PC-9 (cell line): Measurements from ENCODE around the gene GABRG3. TPM values are rescaled to one million over a fixed set of nuclear protein-coding genes. Genes with fewer than 3 reads are reported as not detected.

Experiments
- BruUV-seq: library from RNA; stranded (reverse); fragments of 400-500 nt; replicated peaks from 2 replicates; lab custom pipeline; 2021; lab: Mats Ljungman, UMichigan
- CTCF ChIA-PET: fragments of 300-600 bp; sonication (Branson Sonifier 250); formaldehyde crosslinking; loops from one replicate; lab custom pipeline; 2022; ENCODE audit warnings: antibody characterized with exemption; lab: Charles Lee
- POLR2A ChIA-PET: fragments of 300-600 bp; sonication (Branson Sonifier 250); formaldehyde crosslinking; loops from one replicate; lab custom pipeline; 2022; ENCODE audit warnings: antibody characterized with exemption; ENCODE audit not compliant: unreplicated experiment; lab: Charles Lee
- DNase-seq, 2 experiments: peaks; one replicate each; pipeline versions ENCODE4 v3.0.0 to v3.0.0-alpha.2; 2015 to 2022; ENCODE audit warnings: mixed read lengths in 1 of 2
- H2AFZ ChIP-seq: fragments of 200-600 bp; sonication (generic); 2 replicates; pipeline ENCODE4 v1.8.1; 2017; ENCODE audit warnings: antibody characterized with exemption
- H3F3A ChIP-seq: fragments of 200-600 bp; sonication (generic); 2 replicates; pipeline ENCODE4 v1.8.1; 2017; ENCODE audit warnings: antibody characterized with exemption, mild to moderate bottlenecking, low read depth; ENCODE audit not compliant: insufficient read depth
- H3K27ac ChIP-seq: fragments of 200-600 bp; sonication (generic); 2 replicates; pipeline ENCODE4 v1.6.1; 2016; ENCODE audit warnings: mixed run types
- H3K27me3 ChIP-seq: fragments of 200-600 bp; sonication (generic); 2 replicates; pipeline ENCODE4 v1.6.1; 2016; ENCODE audit warnings: low read depth, mixed run types; ENCODE audit not compliant: insufficient read depth
- H3K36me3 ChIP-seq: fragments of 200-600 bp; sonication (generic); 2 replicates; pipeline ENCODE4 v1.6.1; 2016; ENCODE audit warnings: low read depth, mixed run types
- H3K4me1 ChIP-seq: fragments of 200-600 bp; sonication (generic); replicated peaks from 2 replicates; pipeline ENCODE4 v1.6.1; 2016; ENCODE audit warnings: mixed run types; ENCODE audit not compliant: insufficient read depth
- H3K4me2 ChIP-seq: fragments of 200-600 bp; sonication (generic); 2 replicates; pipeline ENCODE4 v1.6.1; 2017; ENCODE audit warnings: mixed run types
- H3K4me3 ChIP-seq: fragments of 200-600 bp; sonication (generic); 2 replicates; pipeline ENCODE4 v1.6.1; 2016; ENCODE audit warnings: mixed run types
- H3K79me2 ChIP-seq: fragments of 200-600 bp; sonication (generic); 2 replicates; pipeline ENCODE4 v1.6.1; 2017; ENCODE audit warnings: low read depth, mixed run types
- H3K9me2 ChIP-seq: fragments of 200-600 bp; sonication (generic); 2 replicates; pipeline ENCODE4 v1.8.1; 2017; ENCODE audit warnings: mild to moderate bottlenecking; ENCODE audit not compliant: insufficient read depth
- H3K9me3 ChIP-seq: fragments of 200-600 bp; sonication (generic); 2 replicates; pipeline ENCODE4 v1.8.1; 2016; ENCODE audit warnings: low read depth; ENCODE audit not compliant: insufficient read depth
- H4K20me1 ChIP-seq: fragments of 200-600 bp; sonication (generic); 2 replicates; pipeline ENCODE4 v1.8.1; 2017; ENCODE audit not compliant: insufficient read depth
- EZH2 ChIP-seq: fragments of 200-600 bp; sonication (generic); IDR thresholded peaks from 2 replicates; pipeline ENCODE4 v1.8.0; 2017; ENCODE audit warnings: antibody characterized with exemption, low read depth
- intact Hi-C: fragments of 100-400 bp; cut with micrococcal nuclease; formaldehyde crosslinking; loops from one replicate; pipeline ENCODE4 v1.10.0; 2022; ENCODE audit not compliant: unreplicated experiment
- total RNA-seq: library from RNA; stranded (reverse); gene quantifications from 2 replicates; pipeline ENCODE4 v1.2.3, GENCODE V29; 2021
- TF ChIP-seq, protein P1 (sequence below): fragments of 200-600 bp; sonication (generic); conservative IDR thresholded peaks from 2 replicates; pipeline ENCODE4 v1.6.1; 2017; ENCODE audit warnings: mixed run types, antibody characterized with exemption, mild to moderate bottlenecking, moderate library complexity

Gene GABRG3
- total RNA-seq, 1 experiment from 2014 or later = not detected

DNA sequence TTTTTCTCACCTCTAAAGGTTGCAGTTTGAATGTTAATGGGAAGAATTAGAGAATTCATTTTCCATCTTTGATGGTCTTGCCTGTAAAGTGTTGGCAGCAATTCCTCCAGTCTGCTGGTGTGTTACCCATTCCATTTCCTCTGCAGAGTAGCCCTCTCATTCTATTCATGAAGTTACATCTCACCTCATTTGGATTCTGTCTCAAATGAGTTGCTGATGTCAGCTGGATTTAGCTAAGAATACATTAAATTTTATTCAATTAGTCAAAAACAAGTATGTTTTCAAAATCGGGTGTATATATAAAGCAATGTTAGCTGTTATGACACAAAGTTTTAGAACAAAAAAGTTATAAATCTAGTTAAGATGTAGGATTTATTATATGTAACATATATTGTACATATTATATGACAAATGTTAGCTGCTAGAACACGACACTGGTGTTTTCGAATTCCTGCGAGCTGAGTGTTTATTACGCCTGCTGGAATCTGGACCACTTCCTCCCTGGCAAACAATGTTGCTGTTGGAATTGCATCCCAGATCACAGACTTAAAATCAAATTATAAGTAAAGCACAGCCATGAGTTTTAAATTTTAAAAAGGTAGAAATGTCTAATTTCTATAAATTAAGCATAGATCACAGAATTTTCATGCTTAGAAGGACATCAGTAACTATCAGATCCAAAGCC lies 611.9 kb downstream of the GABRG3 start:
- BruUV-seq = no TSS peak
- Histone ChIP-seq H3K79me2 (no peaks in the 10 kb centered on the region), H2AFZ (no peak overlapping the region), H3K4me1 (no peaks in the 10 kb centered on the region), H3K36me3 (no peaks in the 10 kb centered on the region), H4K20me1 (no peaks in the 10 kb centered on the region), H3K4me3 (no peak overlapping the region), H3K27ac (no peak overlapping the region), H3K27me3 (peaks cover 16% of the 10 kb centered on the region), H3K9me2 (no peaks in the 10 kb centered on the region), H3F3A (no peaks in the 10 kb centered on the region), H3K9me3 (no peaks in the 10 kb centered on the region), H3K4me2 (no peak overlapping the region)
- POLR2A ChIA-PET = no interaction called here
- CTCF ChIA-PET = no interaction called here
- DNase-seq = no peak
- intact Hi-C loops = no loop called here
- TF ChIP-seq, protein P1, sequence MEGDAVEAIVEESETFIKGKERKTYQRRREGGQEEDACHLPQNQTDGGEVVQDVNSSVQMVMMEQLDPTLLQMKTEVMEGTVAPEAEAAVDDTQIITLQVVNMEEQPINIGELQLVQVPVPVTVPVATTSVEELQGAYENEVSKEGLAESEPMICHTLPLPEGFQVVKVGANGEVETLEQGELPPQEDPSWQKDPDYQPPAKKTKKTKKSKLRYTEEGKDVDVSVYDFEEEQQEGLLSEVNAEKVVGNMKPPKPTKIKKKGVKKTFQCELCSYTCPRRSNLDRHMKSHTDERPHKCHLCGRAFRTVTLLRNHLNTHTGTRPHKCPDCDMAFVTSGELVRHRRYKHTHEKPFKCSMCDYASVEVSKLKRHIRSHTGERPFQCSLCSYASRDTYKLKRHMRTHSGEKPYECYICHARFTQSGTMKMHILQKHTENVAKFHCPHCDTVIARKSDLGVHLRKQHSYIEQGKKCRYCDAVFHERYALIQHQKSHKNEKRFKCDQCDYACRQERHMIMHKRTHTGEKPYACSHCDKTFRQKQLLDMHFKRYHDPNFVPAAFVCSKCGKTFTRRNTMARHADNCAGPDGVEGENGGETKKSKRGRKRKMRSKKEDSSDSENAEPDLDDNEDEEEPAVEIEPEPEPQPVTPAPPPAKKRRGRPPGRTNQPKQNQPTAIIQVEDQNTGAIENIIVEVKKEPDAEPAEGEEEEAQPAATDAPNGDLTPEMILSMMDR = no peak
- no peak for TF ChIP-seq EZH2

DNA sequence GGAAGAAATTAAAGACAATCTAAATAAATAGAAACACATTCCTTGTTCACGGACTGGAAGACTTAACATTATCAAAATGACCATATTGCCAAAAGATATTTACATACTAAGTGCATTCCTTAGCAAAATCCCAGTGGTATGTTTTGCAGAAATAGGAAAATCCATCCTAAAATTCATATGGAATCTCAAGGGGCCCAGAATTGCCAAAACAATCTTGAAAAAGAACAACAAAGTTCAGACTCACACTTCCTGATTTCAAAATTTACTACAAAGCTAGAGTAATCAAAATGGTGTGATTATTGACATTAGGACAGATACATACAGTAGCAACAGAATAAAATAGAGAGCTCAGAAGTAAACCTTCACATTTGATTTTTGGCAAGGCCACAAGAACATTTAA lies 612.7 kb downstream of the GABRG3 start:
- H3K27me3 ChIP-seq = peaks cover 16% of the 10 kb centered on the region
- ChIA-PET CTCF (no interaction called here), POLR2A (no interaction called here)
- H4K20me1 ChIP-seq = no peaks in the 10 kb centered on the region
- no peaks in the 10 kb centered on the region for H3K9me3 ChIP-seq
- no peak overlapping the region for H3K4me2 ChIP-seq
- H3K9me2 ChIP-seq = no peaks in the 10 kb centered on the region
- BruUV-seq = no TSS peak
- H2AFZ ChIP-seq = no peak overlapping the region
- intact Hi-C loops = no loop called here
- no peaks in the 10 kb centered on the region for H3K79me2 ChIP-seq
- no peaks in the 10 kb centered on the region for H3K4me1 ChIP-seq
- no peaks in the 10 kb centered on the region for H3K36me3 ChIP-seq
- H3K27ac ChIP-seq = no peak overlapping the region
- H3F3A ChIP-seq = no peaks in the 10 kb centered on the region
- TF ChIP-seq, protein P1 = no peak
- TF ChIP-seq EZH2 = no peak
- no peak overlapping the region for H3K4me3 ChIP-seq
- DNase-seq = no peak

DNA sequence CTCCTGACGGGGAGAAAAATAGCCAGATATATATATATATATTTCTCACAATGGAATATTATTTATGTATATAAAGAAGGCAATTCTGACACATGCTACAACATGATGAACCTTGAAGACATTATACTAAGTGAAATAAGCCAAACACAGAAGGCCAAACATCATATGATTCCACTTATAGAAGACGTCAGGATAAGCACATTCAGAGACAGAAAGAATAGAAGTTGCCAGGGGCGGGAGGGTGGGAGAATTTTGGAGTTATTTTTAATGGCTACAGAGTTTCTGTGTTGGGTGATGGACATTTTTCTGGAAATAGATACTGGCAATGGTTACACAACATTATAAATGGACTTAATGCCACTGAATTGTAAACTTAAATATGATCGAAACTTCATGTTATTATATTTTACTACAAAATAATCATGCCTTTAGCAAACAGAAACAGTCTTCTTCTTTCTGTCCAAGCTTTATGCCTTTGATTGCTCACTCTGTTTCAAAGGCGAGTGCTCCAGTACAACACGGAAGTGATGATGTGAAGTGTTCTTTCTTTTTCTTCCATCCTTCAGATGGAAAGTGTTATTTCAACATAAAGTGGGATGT lies 614.2 kb downstream of the GABRG3 start:
- no peak for DNase-seq
- no peaks in the 10 kb centered on the region for H3K36me3 ChIP-seq
- no peaks in the 10 kb centered on the region for H3K9me3 ChIP-seq
- H3F3A ChIP-seq = no peaks in the 10 kb centered on the region
- H3K9me2 ChIP-seq = no peaks in the 10 kb centered on the region
- ChIA-PET POLR2A (no interaction called here), CTCF (no interaction called here)
- no peak overlapping the region for H3K4me2 ChIP-seq
- H3K4me3 ChIP-seq = no peak overlapping the region
- TF ChIP-seq, protein P1 = no peak
- TF ChIP-seq EZH2 = no peak
- H4K20me1 ChIP-seq = no peaks in the 10 kb centered on the region
- H3K79me2 ChIP-seq = no peaks in the 10 kb centered on the region
- intact Hi-C loops = no loop called here
- BruUV-seq = no TSS peak
- no peak overlapping the region for H3K27ac ChIP-seq
- H3K4me1 ChIP-seq = no peaks in the 10 kb centered on the region
- peaks cover 21% of the 10 kb centered on the region for H3K27me3 ChIP-seq
- H2AFZ ChIP-seq = no peak overlapping the region
